GM12801 (cell line): ENCODE results near the gene DNAJC2.

Experiments
- CTCF ChIP-seq: IDR thresholded peaks from one replicate; pipeline ENCODE4 v1.5.1; 2011; ENCODE audit warnings: control low read depth; ENCODE audit not compliant: insufficient read length; ENCODE audit errors: extremely low read depth

DNAJC2 gene

GRCh38 chr7:103338864-103339263 lies 5.7 kb downstream of the DNAJC2 start:
- TF ChIP-seq CTCF, result no peak

- no peak for TF ChIP-seq CTCF
Measured at GRCh38 chr7:103336761-103337160, 7.8 kb downstream of the DNAJC2 start.

GRCh38 chr7:103325744-103326143 lies 18.8 kb downstream of the DNAJC2 start:
- no peak for TF ChIP-seq CTCF

GRCh38 chr7:103317009-103317408 lies 27.6 kb downstream of the DNAJC2 start:
- TF ChIP-seq CTCF, result no peak

- TF ChIP-seq CTCF, result no peak
Measured at GRCh38 chr7:103316380-103316941, 28.1 kb downstream of the DNAJC2 start.

GRCh38 chr7:103314852-103315251 lies 29.7 kb downstream of the DNAJC2 start:
- no peak for TF ChIP-seq CTCF

- TF ChIP-seq CTCF, result no peak
Measured at GRCh38 chr7:103307503-103308231, 36.9 kb downstream of the DNAJC2 start.
